GM23338 (cell line): ENCODE measurements around the gene UBE2V1. TPM values are rescaled to one million over a fixed set of nuclear protein-coding genes. Genes with fewer than 3 reads are reported as not detected.

Experiments used
- ATAC-seq: fragments of 200-7000 bp; cut with Tn5 transposase; 3 replicates; pipeline ENCODE4 v1.9.1; 2020
- DNase-seq: peaks from one replicate; pipeline ENCODE4 v3.0.0-alpha.2; 2015; ENCODE audit warnings: low spot score
- H2AFZ ChIP-seq: fragments of 200-600 bp; sonication (generic); 2 replicates; pipeline ENCODE4 v1.8.0; 2016; ENCODE audit warnings: antibody characterized with exemption, mild to moderate bottlenecking, moderate library complexity
- H3F3A ChIP-seq: fragments of 200-600 bp; sonication (generic); replicated peaks from 2 replicates; pipeline ENCODE4 v1.8.0; 2017; ENCODE audit warnings: antibody characterized with exemption, mixed run types, low read depth
- H3K27ac ChIP-seq: fragments of 200-600 bp; sonication (generic); 2 replicates; pipeline ENCODE4 v1.6.1; 2016; ENCODE audit warnings: low read depth
- H3K27me3 ChIP-seq: fragments of 200-600 bp; sonication (generic); 2 replicates; pipeline ENCODE4 v1.8.0; 2016; ENCODE audit warnings: mild to moderate bottlenecking, mixed run types, moderate library complexity; ENCODE audit not compliant: insufficient read depth
- H3K36me3 ChIP-seq: fragments of 200-600 bp; sonication (generic); 2 replicates; pipeline ENCODE4 v1.8.0; 2016; ENCODE audit warnings: mild to moderate bottlenecking; ENCODE audit not compliant: insufficient read depth
- H3K4me1 ChIP-seq: fragments of 200-600 bp; sonication (generic); 2 replicates; pipeline ENCODE4 v1.8.0; 2016; ENCODE audit warnings: mild to moderate bottlenecking, moderate library complexity; ENCODE audit not compliant: insufficient read depth
- H3K4me2 ChIP-seq: fragments of 200-600 bp; sonication (generic); 2 replicates; pipeline ENCODE4 v1.7.1; 2017; ENCODE audit warnings: mixed run types
- H3K4me3 ChIP-seq: fragments of 200-600 bp; sonication (generic); 2 replicates; pipeline ENCODE4 v1.6.1; 2016; ENCODE audit warnings: mixed run types
- H3K79me2 ChIP-seq: fragments of 200-600 bp; sonication (generic); replicated peaks from 2 replicates; pipeline ENCODE4 v1.8.0; 2017; ENCODE audit warnings: mild to moderate bottlenecking; ENCODE audit not compliant: insufficient read depth
- H3K9me2 ChIP-seq: fragments of 200-600 bp; sonication (generic); 2 replicates; pipeline ENCODE4 v1.8.0; 2017; ENCODE audit not compliant: insufficient read depth
- H4K20me1 ChIP-seq: fragments of 200-600 bp; sonication (generic); replicated peaks from 2 replicates; pipeline ENCODE4 v1.8.0; 2017; ENCODE audit warnings: mild to moderate bottlenecking; ENCODE audit not compliant: insufficient read depth
- H3K27ac Mint-ChIP-seq: 2 replicates; pipeline ENCODE4 v1.8.0; 2020; ENCODE audit warnings: inconsistent platforms, mild to moderate bottlenecking, moderate library complexity, mixed read lengths
- H3K27me3 Mint-ChIP-seq: 3 replicates; pipeline ENCODE4 v1.8.0; 2022; ENCODE audit warnings: low read depth, mild to moderate bottlenecking, moderate library complexity, mixed read lengths, inconsistent platforms; ENCODE audit not compliant: insufficient read depth, poor library complexity
- H3K36me3 Mint-ChIP-seq: 3 replicates; pipeline ENCODE4 v1.8.0; 2021; ENCODE audit warnings: low read depth, mild to moderate bottlenecking, inconsistent platforms, moderate library complexity, mixed read lengths
- H3K4me1 Mint-ChIP-seq: 3 replicates; pipeline ENCODE4 v1.8.0; 2020; ENCODE audit warnings: mild to moderate bottlenecking, inconsistent platforms, mixed read lengths
- H3K4me3 Mint-ChIP-seq: 3 replicates; pipeline ENCODE4 v1.8.0; 2021; ENCODE audit warnings: moderate library complexity, mild to moderate bottlenecking, inconsistent platforms, mixed read lengths
- H3K9me3 Mint-ChIP-seq: 3 replicates; pipeline ENCODE4 v1.8.0; 2020; ENCODE audit warnings: moderate library complexity, mild to moderate bottlenecking, inconsistent platforms, mixed read lengths
- CREB1 ChIP-seq: fragments of 250-450 bp; sonication (Bioruptor Pico); IDR thresholded peaks from 2 replicates; pipeline ENCODE4 v1.5.0; 2020; ENCODE audit warnings: low read depth, mild to moderate bottlenecking, moderate library complexity
- EZH2 ChIP-seq: fragments of 200-600 bp; sonication (generic); IDR thresholded peaks from one replicate; pipeline ENCODE4 v1.8.0; 2017; ENCODE audit warnings: antibody characterized with exemption, mild to moderate bottlenecking, low read depth; ENCODE audit not compliant: unreplicated experiment
- EZH2phosphoT487 ChIP-seq: fragments of 200-600 bp; sonication (generic); IDR thresholded peaks from one replicate; pipeline ENCODE4 v1.8.1; 2018; ENCODE audit warnings: antibody characterized with exemption; ENCODE audit not compliant: unreplicated experiment
- JUNB ChIP-seq: IDR thresholded peaks from one replicate; pipeline ENCODE4 v1.6.1; 2016; ENCODE audit warnings: antibody characterized with exemption; ENCODE audit not compliant: unreplicated experiment
- NANOG ChIP-seq: IDR thresholded peaks from 2 replicates; pipeline ENCODE4 v1.6.1; 2016; ENCODE audit warnings: antibody characterized with exemption, borderline replicate concordance
- POLR2AphosphoS5 ChIP-seq: IDR thresholded peaks from 2 replicates; pipeline ENCODE4 v1.6.1; 2016; ENCODE audit warnings: antibody characterized with exemption, low read depth
- STAT1 ChIP-seq: IDR thresholded peaks from one replicate; pipeline ENCODE4 v1.6.1; 2016; ENCODE audit warnings: antibody characterized with exemption; ENCODE audit not compliant: unreplicated experiment
- ZNF114 ChIP-seq: fragments of 250-450 bp; sonication (Bioruptor Pico); IDR thresholded peaks from 2 replicates; pipeline ENCODE4 v1.5.0; 2020; ENCODE audit warnings: mild to moderate bottlenecking, moderate library complexity
- ZNF331 ChIP-seq: fragments of 250-450 bp; sonication (Bioruptor Pico); IDR thresholded peaks from 2 replicates; pipeline ENCODE4 v1.5.0; 2020; ENCODE audit warnings: low read depth, mild to moderate bottlenecking, moderate library complexity
- polyA plus RNA-seq: library from polyadenylated mRNA; unstranded; fragments of >200 nt; fragmentation: Nextera tagmentation; extraction: Ambion mirVana; gene quantifications from 2 replicates; pipeline ENCODE4 v1.2.1, GENCODE V29; 2016
- total RNA-seq: library from RNA; depleted of rRNA; stranded (reverse); fragments of >200 nt; shearing (Covaris generic); gene quantifications from 2 replicates; pipeline ENCODE4 v1.2.3, GENCODE V29; 2014
- TF ChIP-seq, protein P1 (sequence below), 2 experiments: fragments of 200-600 bp in 1 of 2; sonication (generic) in 1 of 2; conservative IDR thresholded peaks; 2 replicates each; pipeline versions ENCODE4 v1.5.1 to v1.6.1; 2016 to 2017; ENCODE audit warnings: antibody characterized with exemption in 2 of 2, low read depth in 2 of 2, mild to moderate bottlenecking in 2 of 2, moderate library complexity in 1 of 2
- TF ChIP-seq, protein P2 (sequence below): fragments of 250-450 bp; sonication (Bioruptor Pico); IDR thresholded peaks from 2 replicates; pipeline ENCODE4 v1.5.0; 2020; ENCODE audit warnings: mild to moderate bottlenecking, moderate library complexity
- TF ChIP-seq, protein P3 (sequence below): IDR thresholded peaks from one replicate; pipeline ENCODE4 v1.6.1; 2018; ENCODE audit warnings: antibody characterized with exemption; ENCODE audit not compliant: unreplicated experiment
- TF ChIP-seq, protein P4 (sequence below): IDR thresholded peaks from 2 replicates; pipeline ENCODE4 v1.6.1; 2016; ENCODE audit warnings: antibody characterized with exemption

The UBE2V1 gene
- total and polyA plus RNA-seq, 2 experiments from 2014 or later = 105 to 302 TPM

DNA sequence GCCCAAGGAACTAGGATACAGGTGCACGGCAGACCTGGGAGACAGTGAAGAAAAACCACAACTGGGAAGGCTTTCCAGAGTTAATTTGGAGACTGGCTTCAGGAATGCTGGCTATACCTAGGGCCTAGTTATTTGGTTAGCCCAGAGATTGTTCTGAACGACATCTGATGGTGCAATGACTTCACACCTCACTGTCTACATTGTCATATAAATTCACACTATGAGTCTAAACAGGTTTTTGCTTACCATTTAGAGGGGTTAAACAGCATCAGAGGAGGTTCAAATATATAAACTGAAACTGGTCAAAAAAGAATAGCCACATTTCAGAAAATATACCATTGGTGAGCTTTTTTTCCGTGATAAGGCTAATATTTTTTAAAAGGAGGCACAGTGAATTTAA, 16.7 kb downstream of the UBE2V1 start:
- H3K36me3 ChIP-seq = peaks cover 11% of the 10 kb centered on the region; the same call in 1 of the 2 replicates
- no peak overlapping the region for H3K27ac Mint-ChIP-seq
- H3K9me2 ChIP-seq = no peaks in the 10 kb centered on the region
- peaks cover 2% of the 10 kb centered on the region for H3K27me3 Mint-ChIP-seq
- H3K27me3 ChIP-seq = no peaks in the 10 kb centered on the region
- no peak overlapping the region for H3K27ac ChIP-seq
- no peak overlapping the region for H3K4me3 Mint-ChIP-seq
- H3K4me1 ChIP-seq = peaks cover 24% of the 10 kb centered on the region
- peaks cover 91% of the 10 kb centered on the region for H3K79me2 ChIP-seq
- ATAC-seq (no peak), DNase-seq (no peak)
- peaks cover 21% of the 10 kb centered on the region for H3K4me1 Mint-ChIP-seq
- H3K4me3 ChIP-seq = no peak overlapping the region
- H3F3A ChIP-seq = peaks cover 13% of the 10 kb centered on the region; the same call in 1 of the 2 replicates
- no peak for TF ChIP-seq NANOG
- no peak for TF ChIP-seq EZH2phosphoT487
- no peak for TF ChIP-seq ZNF114 (CRISPR knock-in tag)
- TF ChIP-seq STAT1 = no peak
- no peak for TF ChIP-seq ZNF331
- TF ChIP-seq POLR2AphosphoS5 = no peak
- TF ChIP-seq, protein P1, sequence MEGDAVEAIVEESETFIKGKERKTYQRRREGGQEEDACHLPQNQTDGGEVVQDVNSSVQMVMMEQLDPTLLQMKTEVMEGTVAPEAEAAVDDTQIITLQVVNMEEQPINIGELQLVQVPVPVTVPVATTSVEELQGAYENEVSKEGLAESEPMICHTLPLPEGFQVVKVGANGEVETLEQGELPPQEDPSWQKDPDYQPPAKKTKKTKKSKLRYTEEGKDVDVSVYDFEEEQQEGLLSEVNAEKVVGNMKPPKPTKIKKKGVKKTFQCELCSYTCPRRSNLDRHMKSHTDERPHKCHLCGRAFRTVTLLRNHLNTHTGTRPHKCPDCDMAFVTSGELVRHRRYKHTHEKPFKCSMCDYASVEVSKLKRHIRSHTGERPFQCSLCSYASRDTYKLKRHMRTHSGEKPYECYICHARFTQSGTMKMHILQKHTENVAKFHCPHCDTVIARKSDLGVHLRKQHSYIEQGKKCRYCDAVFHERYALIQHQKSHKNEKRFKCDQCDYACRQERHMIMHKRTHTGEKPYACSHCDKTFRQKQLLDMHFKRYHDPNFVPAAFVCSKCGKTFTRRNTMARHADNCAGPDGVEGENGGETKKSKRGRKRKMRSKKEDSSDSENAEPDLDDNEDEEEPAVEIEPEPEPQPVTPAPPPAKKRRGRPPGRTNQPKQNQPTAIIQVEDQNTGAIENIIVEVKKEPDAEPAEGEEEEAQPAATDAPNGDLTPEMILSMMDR (conservative IDR thresholded peaks at IDR 0.05; ENCODE audit: low read depth in 2 of 2) = no peak
- no peak for TF ChIP-seq EZH2
- TF ChIP-seq JUNB = no peak
- TF ChIP-seq, protein P2, sequence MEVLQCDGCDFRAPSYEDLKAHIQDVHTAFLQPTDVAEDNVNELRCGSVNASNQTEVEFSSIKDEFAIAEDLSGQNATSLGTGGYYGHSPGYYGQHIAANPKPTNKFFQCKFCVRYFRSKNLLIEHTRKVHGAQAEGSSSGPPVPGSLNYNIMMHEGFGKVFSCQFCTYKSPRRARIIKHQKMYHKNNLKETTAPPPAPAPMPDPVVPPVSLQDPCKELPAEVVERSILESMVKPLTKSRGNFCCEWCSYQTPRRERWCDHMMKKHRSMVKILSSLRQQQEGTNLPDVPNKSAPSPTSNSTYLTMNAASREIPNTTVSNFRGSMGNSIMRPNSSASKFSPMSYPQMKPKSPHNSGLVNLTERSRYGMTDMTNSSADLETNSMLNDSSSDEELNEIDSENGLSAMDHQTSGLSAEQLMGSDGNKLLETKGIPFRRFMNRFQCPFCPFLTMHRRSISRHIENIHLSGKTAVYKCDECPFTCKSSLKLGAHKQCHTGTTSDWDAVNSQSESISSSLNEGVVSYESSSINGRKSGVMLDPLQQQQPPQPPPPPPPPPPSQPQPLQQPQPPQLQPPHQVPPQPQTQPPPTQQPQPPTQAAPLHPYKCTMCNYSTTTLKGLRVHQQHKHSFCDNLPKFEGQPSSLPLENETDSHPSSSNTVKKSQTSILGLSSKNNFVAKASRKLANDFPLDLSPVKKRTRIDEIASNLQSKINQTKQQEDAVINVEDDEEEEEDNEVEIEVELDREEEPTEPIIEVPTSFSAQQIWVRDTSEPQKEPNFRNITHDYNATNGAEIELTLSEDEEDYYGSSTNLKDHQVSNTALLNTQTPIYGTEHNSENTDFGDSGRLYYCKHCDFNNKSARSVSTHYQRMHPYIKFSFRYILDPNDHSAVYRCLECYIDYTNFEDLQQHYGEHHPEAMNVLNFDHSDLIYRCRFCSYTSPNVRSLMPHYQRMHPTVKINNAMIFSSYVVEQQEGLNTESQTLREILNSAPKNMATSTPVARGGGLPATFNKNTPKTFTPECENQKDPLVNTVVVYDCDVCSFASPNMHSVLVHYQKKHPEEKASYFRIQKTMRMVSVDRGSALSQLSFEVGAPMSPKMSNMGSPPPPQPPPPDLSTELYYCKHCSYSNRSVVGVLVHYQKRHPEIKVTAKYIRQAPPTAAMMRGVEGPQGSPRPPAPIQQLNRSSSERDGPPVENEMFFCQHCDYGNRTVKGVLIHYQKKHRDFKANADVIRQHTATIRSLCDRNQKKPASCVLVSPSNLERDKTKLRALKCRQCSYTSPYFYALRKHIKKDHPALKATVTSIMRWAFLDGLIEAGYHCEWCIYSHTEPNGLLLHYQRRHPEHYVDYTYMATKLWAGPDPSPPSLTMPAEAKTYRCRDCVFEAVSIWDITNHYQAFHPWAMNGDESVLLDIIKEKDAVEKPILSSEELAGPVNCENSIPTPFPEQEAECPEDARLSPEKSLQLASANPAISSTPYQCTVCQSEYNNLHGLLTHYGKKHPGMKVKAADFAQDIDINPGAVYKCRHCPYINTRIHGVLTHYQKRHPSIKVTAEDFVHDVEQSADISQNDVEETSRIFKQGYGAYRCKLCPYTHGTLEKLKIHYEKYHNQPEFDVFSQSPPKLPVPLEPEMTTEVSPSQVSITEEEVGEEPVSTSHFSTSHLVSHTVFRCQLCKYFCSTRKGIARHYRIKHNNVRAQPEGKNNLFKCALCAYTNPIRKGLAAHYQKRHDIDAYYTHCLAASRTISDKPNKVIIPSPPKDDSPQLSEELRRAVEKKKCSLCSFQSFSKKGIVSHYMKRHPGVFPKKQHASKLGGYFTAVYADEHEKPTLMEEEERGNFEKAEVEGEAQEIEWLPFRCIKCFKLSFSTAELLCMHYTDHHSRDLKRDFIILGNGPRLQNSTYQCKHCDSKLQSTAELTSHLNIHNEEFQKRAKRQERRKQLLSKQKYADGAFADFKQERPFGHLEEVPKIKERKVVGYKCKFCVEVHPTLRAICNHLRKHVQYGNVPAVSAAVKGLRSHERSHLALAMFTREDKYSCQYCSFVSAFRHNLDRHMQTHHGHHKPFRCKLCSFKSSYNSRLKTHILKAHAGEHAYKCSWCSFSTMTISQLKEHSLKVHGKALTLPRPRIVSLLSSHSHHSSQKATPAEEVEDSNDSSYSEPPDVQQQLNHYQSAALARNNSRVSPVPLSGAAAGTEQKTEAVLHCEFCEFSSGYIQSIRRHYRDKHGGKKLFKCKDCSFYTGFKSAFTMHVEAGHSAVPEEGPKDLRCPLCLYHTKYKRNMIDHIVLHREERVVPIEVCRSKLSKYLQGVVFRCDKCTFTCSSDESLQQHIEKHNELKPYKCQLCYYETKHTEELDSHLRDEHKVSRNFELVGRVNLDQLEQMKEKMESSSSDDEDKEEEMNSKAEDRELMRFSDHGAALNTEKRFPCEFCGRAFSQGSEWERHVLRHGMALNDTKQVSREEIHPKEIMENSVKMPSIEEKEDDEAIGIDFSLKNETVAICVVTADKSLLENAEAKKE (CRISPR knock-in tag) = no peak
- TF ChIP-seq CREB1 (CRISPR knock-in tag) = no peak
- TF ChIP-seq, protein P3, sequence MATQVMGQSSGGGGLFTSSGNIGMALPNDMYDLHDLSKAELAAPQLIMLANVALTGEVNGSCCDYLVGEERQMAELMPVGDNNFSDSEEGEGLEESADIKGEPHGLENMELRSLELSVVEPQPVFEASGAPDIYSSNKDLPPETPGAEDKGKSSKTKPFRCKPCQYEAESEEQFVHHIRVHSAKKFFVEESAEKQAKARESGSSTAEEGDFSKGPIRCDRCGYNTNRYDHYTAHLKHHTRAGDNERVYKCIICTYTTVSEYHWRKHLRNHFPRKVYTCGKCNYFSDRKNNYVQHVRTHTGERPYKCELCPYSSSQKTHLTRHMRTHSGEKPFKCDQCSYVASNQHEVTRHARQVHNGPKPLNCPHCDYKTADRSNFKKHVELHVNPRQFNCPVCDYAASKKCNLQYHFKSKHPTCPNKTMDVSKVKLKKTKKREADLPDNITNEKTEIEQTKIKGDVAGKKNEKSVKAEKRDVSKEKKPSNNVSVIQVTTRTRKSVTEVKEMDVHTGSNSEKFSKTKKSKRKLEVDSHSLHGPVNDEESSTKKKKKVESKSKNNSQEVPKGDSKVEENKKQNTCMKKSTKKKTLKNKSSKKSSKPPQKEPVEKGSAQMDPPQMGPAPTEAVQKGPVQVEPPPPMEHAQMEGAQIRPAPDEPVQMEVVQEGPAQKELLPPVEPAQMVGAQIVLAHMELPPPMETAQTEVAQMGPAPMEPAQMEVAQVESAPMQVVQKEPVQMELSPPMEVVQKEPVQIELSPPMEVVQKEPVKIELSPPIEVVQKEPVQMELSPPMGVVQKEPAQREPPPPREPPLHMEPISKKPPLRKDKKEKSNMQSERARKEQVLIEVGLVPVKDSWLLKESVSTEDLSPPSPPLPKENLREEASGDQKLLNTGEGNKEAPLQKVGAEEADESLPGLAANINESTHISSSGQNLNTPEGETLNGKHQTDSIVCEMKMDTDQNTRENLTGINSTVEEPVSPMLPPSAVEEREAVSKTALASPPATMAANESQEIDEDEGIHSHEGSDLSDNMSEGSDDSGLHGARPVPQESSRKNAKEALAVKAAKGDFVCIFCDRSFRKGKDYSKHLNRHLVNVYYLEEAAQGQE = no peak
- TF ChIP-seq, protein P4, sequence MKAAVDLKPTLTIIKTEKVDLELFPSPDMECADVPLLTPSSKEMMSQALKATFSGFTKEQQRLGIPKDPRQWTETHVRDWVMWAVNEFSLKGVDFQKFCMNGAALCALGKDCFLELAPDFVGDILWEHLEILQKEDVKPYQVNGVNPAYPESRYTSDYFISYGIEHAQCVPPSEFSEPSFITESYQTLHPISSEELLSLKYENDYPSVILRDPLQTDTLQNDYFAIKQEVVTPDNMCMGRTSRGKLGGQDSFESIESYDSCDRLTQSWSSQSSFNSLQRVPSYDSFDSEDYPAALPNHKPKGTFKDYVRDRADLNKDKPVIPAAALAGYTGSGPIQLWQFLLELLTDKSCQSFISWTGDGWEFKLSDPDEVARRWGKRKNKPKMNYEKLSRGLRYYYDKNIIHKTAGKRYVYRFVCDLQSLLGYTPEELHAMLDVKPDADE = no peak
- no peaks in the 10 kb centered on the region; the same call in 2 of the 3 replicates for H3K9me3 Mint-ChIP-seq
- H2AFZ ChIP-seq = no peak overlapping the region
- peaks cover 40% of the 10 kb centered on the region for H3K36me3 Mint-ChIP-seq
- H4K20me1 ChIP-seq = peaks cover 53% of the 10 kb centered on the region
- no peak overlapping the region for H3K4me2 ChIP-seq
